Erythroblast (primary cell): Measurements from ENCODE around the gene KDM7A.

Source experiments
- GATA1 ChIP-seq: IDR thresholded peaks from 2 replicates; pipeline ENCODE4 v1.6.1; 2011; ENCODE audit warnings: low read depth, mild to moderate bottlenecking, control low read depth, low read length, moderate library complexity
- POLR2A ChIP-seq: IDR thresholded peaks from 2 replicates; pipeline ENCODE4 v1.6.1; 2011; ENCODE audit warnings: mild to moderate bottlenecking, low read length

GRCh38 chr7:140035400-140036223 is 141.2 kb downstream of the KDM7A start:
- TF ChIP-seq POLR2A (no peak), GATA1 (no peak)
